ENCODE results near the gene AKAP14. TPM values are rescaled to one million over a fixed set of nuclear protein-coding genes. Genes with fewer than 3 reads are reported as not detected.
A peak's percentile ranks its signal among the peaks of the same experiment; 100 is the strongest.

AKAP14 gene
- total and polyA plus RNA-seq, 4 donors: not detected

DNA sequence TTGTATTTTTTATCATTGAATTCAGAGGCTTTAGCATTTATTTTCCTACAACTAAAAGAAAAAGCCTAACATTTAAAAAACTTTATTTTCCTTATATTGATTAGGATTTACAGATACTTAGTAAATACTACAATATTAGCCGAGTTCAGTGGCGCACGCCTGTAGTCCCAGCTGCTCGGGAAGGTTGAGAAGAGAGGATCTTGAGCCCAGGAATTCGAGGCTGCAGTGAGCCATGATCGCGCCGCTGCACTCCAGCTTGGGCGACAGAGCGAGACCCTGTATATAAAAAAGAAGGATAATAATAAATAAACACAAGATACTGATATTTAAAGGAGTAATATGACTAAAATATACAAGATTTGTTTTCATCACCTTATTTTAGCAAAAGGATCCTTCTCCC is 42.2 kb upstream of the AKAP14 start:
- Histone ChIP-seq H3K9ac (ENCODE audit: low read depth in 1 of 2, low read length in 2 of 2) (peak overlapping the region in 1 of 2 donors; percentile 84), H3K36me3 (ENCODE audit: control insufficient read depth in 4 of 4, insufficient read depth in 3 of 4, low read depth in 1 of 4, low read length in 3 of 4) (peaks cover 0 to 2% (median under 1%) of the 10 kb centered on the region in 4 donors), H3K27ac (ENCODE audit: low read depth in 1 of 2, low read length in 2 of 2) (no peak overlapping the region), H3K9me3 (ENCODE audit: control insufficient read depth in 4 of 4, low read length in 3 of 4) (no peaks in the 10 kb centered on the region), H3K27me3 (ENCODE audit: control insufficient read depth in 4 of 4, insufficient read depth in 4 of 4, low read length in 3 of 4) (no peaks in the 10 kb centered on the region), H3K4me3 (ENCODE audit: low read depth in 1 of 3, low read length in 3 of 3) (peak overlapping the region; percentile 8 to 53 (median 43)), H3K4me1 (ENCODE audit: control insufficient read depth in 4 of 4, insufficient read depth in 4 of 4, low read length in 3 of 4) (peaks cover 0 to 7% (median 3%) of the 10 kb centered on the region in 4 donors)
- TF ChIP-seq NR2F2 (IDR thresholded peaks at IDR 0.05) (no peak), FOXA2 (IDR thresholded peaks at IDR 0.05) (no peak), RAD21 (IDR thresholded peaks at IDR 0.05) (no peak), JUND (IDR thresholded peaks at IDR 0.05) (no peak), SP1 (IDR thresholded peaks at IDR 0.05) (no peak), HNF4G (IDR thresholded peaks at IDR 0.05) (no peak), FOXA1 (IDR thresholded peaks at IDR 0.05) (no peak), TAF1 (conservative IDR thresholded peaks at IDR 0.05) (no peak)
- TF ChIP-seq, protein P1, sequence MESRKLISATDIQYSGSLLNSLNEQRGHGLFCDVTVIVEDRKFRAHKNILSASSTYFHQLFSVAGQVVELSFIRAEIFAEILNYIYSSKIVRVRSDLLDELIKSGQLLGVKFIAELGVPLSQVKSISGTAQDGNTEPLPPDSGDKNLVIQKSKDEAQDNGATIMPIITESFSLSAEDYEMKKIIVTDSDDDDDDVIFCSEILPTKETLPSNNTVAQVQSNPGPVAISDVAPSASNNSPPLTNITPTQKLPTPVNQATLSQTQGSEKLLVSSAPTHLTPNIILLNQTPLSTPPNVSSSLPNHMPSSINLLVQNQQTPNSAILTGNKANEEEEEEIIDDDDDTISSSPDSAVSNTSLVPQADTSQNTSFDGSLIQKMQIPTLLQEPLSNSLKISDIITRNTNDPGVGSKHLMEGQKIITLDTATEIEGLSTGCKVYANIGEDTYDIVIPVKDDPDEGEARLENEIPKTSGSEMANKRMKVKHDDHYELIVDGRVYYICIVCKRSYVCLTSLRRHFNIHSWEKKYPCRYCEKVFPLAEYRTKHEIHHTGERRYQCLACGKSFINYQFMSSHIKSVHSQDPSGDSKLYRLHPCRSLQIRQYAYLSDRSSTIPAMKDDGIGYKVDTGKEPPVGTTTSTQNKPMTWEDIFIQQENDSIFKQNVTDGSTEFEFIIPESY (IDR thresholded peaks at IDR 0.05): no peak
- TF ChIP-seq, protein P2, sequence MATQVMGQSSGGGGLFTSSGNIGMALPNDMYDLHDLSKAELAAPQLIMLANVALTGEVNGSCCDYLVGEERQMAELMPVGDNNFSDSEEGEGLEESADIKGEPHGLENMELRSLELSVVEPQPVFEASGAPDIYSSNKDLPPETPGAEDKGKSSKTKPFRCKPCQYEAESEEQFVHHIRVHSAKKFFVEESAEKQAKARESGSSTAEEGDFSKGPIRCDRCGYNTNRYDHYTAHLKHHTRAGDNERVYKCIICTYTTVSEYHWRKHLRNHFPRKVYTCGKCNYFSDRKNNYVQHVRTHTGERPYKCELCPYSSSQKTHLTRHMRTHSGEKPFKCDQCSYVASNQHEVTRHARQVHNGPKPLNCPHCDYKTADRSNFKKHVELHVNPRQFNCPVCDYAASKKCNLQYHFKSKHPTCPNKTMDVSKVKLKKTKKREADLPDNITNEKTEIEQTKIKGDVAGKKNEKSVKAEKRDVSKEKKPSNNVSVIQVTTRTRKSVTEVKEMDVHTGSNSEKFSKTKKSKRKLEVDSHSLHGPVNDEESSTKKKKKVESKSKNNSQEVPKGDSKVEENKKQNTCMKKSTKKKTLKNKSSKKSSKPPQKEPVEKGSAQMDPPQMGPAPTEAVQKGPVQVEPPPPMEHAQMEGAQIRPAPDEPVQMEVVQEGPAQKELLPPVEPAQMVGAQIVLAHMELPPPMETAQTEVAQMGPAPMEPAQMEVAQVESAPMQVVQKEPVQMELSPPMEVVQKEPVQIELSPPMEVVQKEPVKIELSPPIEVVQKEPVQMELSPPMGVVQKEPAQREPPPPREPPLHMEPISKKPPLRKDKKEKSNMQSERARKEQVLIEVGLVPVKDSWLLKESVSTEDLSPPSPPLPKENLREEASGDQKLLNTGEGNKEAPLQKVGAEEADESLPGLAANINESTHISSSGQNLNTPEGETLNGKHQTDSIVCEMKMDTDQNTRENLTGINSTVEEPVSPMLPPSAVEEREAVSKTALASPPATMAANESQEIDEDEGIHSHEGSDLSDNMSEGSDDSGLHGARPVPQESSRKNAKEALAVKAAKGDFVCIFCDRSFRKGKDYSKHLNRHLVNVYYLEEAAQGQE (IDR thresholded peaks at IDR 0.05): no peak
- TF ChIP-seq, protein P3, sequence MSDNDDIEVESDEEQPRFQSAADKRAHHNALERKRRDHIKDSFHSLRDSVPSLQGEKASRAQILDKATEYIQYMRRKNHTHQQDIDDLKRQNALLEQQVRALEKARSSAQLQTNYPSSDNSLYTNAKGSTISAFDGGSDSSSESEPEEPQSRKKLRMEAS (IDR thresholded peaks at IDR 0.05): no peak
- TF ChIP-seq, protein P4, sequence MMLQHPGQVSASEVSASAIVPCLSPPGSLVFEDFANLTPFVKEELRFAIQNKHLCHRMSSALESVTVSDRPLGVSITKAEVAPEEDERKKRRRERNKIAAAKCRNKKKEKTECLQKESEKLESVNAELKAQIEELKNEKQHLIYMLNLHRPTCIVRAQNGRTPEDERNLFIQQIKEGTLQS (IDR thresholded peaks at IDR 0.05): no peak
- no peak for DNase-seq (ENCODE audit: low spot score)
- 38% methylated on average over 10 of the region's 10 CpGs for WGBS

DNA sequence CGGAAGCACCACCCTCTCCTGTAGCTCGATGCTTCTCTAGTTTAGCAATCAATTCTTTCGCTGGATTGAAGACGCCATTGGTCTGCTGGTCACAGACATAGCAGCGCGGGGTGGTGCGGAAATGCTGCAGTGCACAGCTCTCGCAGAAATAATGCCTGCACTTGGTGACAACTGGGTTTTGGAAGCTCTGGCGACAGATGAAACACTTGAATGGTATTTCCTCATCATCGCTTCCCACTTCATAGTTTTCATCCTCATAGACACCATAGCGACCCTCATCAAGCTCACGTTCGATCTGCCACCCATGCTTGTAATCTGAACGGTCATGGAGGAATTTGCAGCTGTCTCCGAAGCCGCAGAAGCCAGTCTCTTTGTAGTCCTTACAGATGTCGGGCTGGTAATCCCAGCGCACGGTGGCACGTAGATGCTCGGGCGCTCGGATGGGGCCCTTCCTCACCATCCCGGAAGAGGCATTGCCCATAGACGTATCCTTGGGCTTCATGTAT is 25.0 kb upstream of the AKAP14 start:
- peak; percentile 65 for TF ChIP-seq YY1 (IDR thresholded peaks at IDR 0.05)
- TF ChIP-seq HNF4G (IDR thresholded peaks at IDR 0.05): no peak
- DNase-seq (ENCODE audit: low spot score): no peak
- Histone ChIP-seq H3K9me3 (ENCODE audit: control insufficient read depth in 4 of 4, low read length in 3 of 4) (no peaks in the 10 kb centered on the region), H3K27ac (ENCODE audit: low read depth in 1 of 2, low read length in 2 of 2) (peak overlapping the region; percentile 68 to 94), H3K27me3 (ENCODE audit: control insufficient read depth in 4 of 4, insufficient read depth in 4 of 4, low read length in 3 of 4) (no peaks in the 10 kb centered on the region), H3K36me3 (ENCODE audit: control insufficient read depth in 4 of 4, insufficient read depth in 3 of 4, low read depth in 1 of 4, low read length in 3 of 4) (no peaks in the 10 kb centered on the region), H3K9ac (ENCODE audit: low read depth in 1 of 2, low read length in 2 of 2) (peak overlapping the region; percentile 30 to 91), H3K4me3 (ENCODE audit: low read depth in 1 of 3, low read length in 3 of 3) (peak overlapping the region; percentile 65 to 93 (median 93)), H3K4me1 (ENCODE audit: control insufficient read depth in 4 of 4, insufficient read depth in 4 of 4, low read length in 3 of 4) (peaks cover 2 to 6% (median 4%) of the 10 kb centered on the region in 4 donors)
- under 1% methylated on average over 25 of the region's 25 CpGs for WGBS

DNA sequence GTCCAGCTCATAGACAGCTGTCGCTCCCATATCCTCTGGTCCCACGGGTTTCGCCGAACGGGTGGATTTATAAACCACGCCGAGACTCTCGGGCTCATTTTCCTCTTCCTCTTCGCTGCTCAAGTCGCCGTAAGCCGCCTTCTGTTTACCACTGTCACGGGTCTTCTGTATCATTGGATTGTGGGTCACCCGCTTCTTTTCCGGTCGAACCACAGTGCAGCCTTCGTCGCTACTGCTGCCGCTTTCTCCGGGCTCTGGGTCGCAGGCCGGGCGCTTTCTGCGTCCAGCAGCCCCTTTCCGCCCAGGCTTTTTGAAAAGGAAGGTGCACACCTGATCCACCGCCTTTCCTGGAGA is 24.5 kb upstream of the AKAP14 start:
- Histone ChIP-seq H3K27ac (ENCODE audit: low read depth in 1 of 2, low read length in 2 of 2) (peak overlapping the region; percentile 68 to 94), H3K36me3 (ENCODE audit: control insufficient read depth in 4 of 4, insufficient read depth in 3 of 4, low read depth in 1 of 4, low read length in 3 of 4) (peaks cover 0 to 1% (median 0%) of the 10 kb centered on the region in 4 donors), H3K27me3 (ENCODE audit: control insufficient read depth in 4 of 4, insufficient read depth in 4 of 4, low read length in 3 of 4) (no peaks in the 10 kb centered on the region), H3K9ac (ENCODE audit: low read depth in 1 of 2, low read length in 2 of 2) (peak overlapping the region; percentile 30 to 91), H3K4me3 (ENCODE audit: low read depth in 1 of 3, low read length in 3 of 3) (peak overlapping the region; percentile 65 to 93 (median 93)), H3K9me3 (ENCODE audit: control insufficient read depth in 4 of 4, low read length in 3 of 4) (no peaks in the 10 kb centered on the region), H3K4me1 (ENCODE audit: control insufficient read depth in 4 of 4, insufficient read depth in 4 of 4, low read length in 3 of 4) (peaks cover 2 to 6% (median 4%) of the 10 kb centered on the region in 4 donors)
- under 1% methylated on average over 26 of the region's 26 CpGs for WGBS
- DNase-seq (ENCODE audit: low spot score): no peak
- TF ChIP-seq EGR1 (IDR thresholded peaks at IDR 0.05; ENCODE audit: low read depth in 2 of 2) (no peak), HNF4G (IDR thresholded peaks at IDR 0.05) (no peak), GABPA (IDR thresholded peaks at IDR 0.05 in 1 of 2, conservative IDR thresholded peaks at IDR 0.05 in 1 of 2) (no peak)
